ENCODE data around the gene RALA.
A peak's percentile ranks its signal among the peaks of the same experiment; 100 is the strongest.

Gene RALA

DNA sequence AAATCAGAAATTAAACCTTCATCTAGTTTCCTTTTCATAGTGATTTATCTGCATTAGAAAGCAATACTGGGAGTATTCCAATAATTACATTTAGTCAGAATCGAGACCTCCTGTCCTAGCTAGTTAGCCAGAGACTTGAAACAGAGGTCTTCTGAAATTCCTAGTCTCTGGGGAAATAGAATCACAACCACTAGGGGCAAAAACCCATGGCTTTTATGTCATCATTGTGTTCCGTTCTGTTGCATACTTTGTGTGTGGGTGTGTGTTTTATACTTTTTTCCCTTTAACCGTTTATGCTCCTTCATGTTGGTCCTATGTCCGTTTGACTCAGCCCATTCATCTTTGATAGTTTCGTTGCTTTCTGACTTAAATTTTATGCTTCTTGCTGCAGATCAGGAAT is 79.8 kb downstream of the RALA start:
- H3F3A ChIP-seq (ENCODE audit: insufficient read depth, low read length) = no peaks in the 10 kb centered on the region
- H3K9me3 ChIP-seq (ENCODE audit: low read length) = no peaks in the 10 kb centered on the region
- no peak overlapping the region for H3K27ac ChIP-seq (ENCODE audit: low read depth, low read length, poor library complexity, severe bottlenecking)
- H3K4me3 ChIP-seq (ENCODE audit: low read depth, low read length, poor library complexity, severe bottlenecking) = no peak overlapping the region
- H2AFZ ChIP-seq (ENCODE audit: low read length) = no peak overlapping the region
- no peak overlapping the region for H3K4me2 ChIP-seq (ENCODE audit: low read length)
- no peaks in the 10 kb centered on the region for H3K79me2 ChIP-seq (ENCODE audit: insufficient read depth, low read length)
- no peak overlapping the region for H3K9ac ChIP-seq (ENCODE audit: low read length)
- H3K27me3 ChIP-seq (ENCODE audit: insufficient read depth, low read length) = no peaks in the 10 kb centered on the region
- peaks cover 16% of the 10 kb centered on the region; the same call in 1 of the 2 replicates for H3K36me3 ChIP-seq (ENCODE audit: insufficient read depth, low read length)
- no peaks in the 10 kb centered on the region for H4K20me1 ChIP-seq (ENCODE audit: insufficient read depth, low read length)
- TF ChIP-seq, protein P1, sequence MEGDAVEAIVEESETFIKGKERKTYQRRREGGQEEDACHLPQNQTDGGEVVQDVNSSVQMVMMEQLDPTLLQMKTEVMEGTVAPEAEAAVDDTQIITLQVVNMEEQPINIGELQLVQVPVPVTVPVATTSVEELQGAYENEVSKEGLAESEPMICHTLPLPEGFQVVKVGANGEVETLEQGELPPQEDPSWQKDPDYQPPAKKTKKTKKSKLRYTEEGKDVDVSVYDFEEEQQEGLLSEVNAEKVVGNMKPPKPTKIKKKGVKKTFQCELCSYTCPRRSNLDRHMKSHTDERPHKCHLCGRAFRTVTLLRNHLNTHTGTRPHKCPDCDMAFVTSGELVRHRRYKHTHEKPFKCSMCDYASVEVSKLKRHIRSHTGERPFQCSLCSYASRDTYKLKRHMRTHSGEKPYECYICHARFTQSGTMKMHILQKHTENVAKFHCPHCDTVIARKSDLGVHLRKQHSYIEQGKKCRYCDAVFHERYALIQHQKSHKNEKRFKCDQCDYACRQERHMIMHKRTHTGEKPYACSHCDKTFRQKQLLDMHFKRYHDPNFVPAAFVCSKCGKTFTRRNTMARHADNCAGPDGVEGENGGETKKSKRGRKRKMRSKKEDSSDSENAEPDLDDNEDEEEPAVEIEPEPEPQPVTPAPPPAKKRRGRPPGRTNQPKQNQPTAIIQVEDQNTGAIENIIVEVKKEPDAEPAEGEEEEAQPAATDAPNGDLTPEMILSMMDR (IDR thresholded peaks at IDR 0.05; ENCODE audit: low read length) = peak; percentile 12; the same call in 1 of the 2 replicates
- TF ChIP-seq EZH2 (IDR thresholded peaks at IDR 0.05; ENCODE audit: borderline replicate concordance, low read length) = no peak
- no peaks in the 10 kb centered on the region for H3K9me2 ChIP-seq (ENCODE audit: low read depth, low read length)
- H3K4me1 ChIP-seq (ENCODE audit: insufficient read depth, low read length, severe bottlenecking) = no peaks in the 10 kb centered on the region

DNA sequence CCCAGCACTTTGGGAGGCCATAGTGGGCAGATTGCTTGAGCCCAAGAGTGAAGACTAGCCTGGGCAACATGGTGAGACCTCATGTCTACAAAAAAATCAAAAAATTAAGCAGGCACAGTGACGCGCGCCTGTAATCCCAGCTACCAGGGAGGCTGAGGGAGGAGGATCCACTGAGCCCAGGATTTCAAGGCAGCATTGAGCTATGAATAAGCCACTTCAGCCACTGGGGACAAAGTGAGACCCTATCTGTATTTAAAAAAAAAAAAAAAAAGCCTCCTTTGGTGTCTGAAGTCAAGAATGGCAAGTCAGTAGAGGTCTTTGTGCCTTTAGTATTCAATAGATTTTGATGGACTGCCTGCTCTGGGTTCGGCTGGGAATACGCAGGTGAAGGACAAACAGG is 85.7 kb downstream of the RALA start:
- no peaks in the 10 kb centered on the region for H3F3A ChIP-seq (ENCODE audit: insufficient read depth, low read length)
- no peaks in the 10 kb centered on the region; the same call in 1 of the 2 replicates for H3K36me3 ChIP-seq (ENCODE audit: insufficient read depth, low read length)
- H2AFZ ChIP-seq (ENCODE audit: low read length) = no peak overlapping the region
- H3K4me2 ChIP-seq (ENCODE audit: low read length) = no peak overlapping the region
- TF ChIP-seq, protein P1 (IDR thresholded peaks at IDR 0.05; ENCODE audit: low read length) = no peak
- TF ChIP-seq EZH2 (IDR thresholded peaks at IDR 0.05; ENCODE audit: borderline replicate concordance, low read length) = no peak
- no peaks in the 10 kb centered on the region for H3K79me2 ChIP-seq (ENCODE audit: insufficient read depth, low read length)
- no peaks in the 10 kb centered on the region for H3K4me1 ChIP-seq (ENCODE audit: insufficient read depth, low read length, severe bottlenecking)
- H3K9ac ChIP-seq (ENCODE audit: low read length) = no peak overlapping the region
- no peaks in the 10 kb centered on the region for H3K27me3 ChIP-seq (ENCODE audit: insufficient read depth, low read length)
- no peaks in the 10 kb centered on the region for H3K9me2 ChIP-seq (ENCODE audit: low read depth, low read length)
- no peak overlapping the region for H3K27ac ChIP-seq (ENCODE audit: low read depth, low read length, poor library complexity, severe bottlenecking)
- H3K9me3 ChIP-seq (ENCODE audit: low read length) = peaks cover 5% of the 10 kb centered on the region; the same call in 1 of the 2 replicates
- no peaks in the 10 kb centered on the region for H4K20me1 ChIP-seq (ENCODE audit: insufficient read depth, low read length)
- no peak overlapping the region for H3K4me3 ChIP-seq (ENCODE audit: low read depth, low read length, poor library complexity, severe bottlenecking)

DNA sequence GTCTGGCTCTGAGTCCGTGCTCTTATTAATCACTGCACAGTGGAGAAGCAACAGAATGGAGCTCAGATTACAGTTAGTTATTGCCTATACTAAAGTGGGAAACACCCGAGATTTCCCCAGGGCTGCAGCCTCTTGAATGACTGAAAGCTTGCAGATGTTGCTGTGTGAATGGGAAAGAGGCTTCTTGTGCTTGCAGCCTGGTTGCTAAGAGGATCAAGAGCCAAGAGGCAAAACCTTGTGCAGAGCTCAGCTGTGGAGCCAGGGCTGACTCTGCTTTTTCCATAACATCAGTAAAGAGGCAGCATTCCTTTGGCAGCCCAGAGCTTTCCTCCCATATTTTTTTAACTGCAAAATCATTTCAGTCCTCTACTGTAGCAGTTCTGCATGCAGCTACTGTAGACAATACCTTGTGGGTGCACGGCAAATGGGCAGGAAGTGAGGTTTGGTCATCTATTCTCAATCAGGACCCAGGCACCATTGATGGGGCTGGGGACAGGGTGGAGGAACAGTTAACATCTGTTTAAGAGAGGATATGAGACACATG is 86.5 kb downstream of the RALA start:
- Histone ChIP-seq H3K4me1 (ENCODE audit: insufficient read depth, low read length, severe bottlenecking) (no peaks in the 10 kb centered on the region), H3K4me3 (ENCODE audit: low read depth, low read length, poor library complexity, severe bottlenecking) (no peak overlapping the region), H3K27ac (ENCODE audit: low read depth, low read length, poor library complexity, severe bottlenecking) (no peak overlapping the region), H4K20me1 (ENCODE audit: insufficient read depth, low read length) (no peaks in the 10 kb centered on the region), H3K36me3 (ENCODE audit: insufficient read depth, low read length) (no peaks in the 10 kb centered on the region; the same call in 1 of the 2 replicates), H3F3A (ENCODE audit: insufficient read depth, low read length) (no peaks in the 10 kb centered on the region), H3K27me3 (ENCODE audit: insufficient read depth, low read length) (no peaks in the 10 kb centered on the region), H3K9me2 (ENCODE audit: low read depth, low read length) (no peaks in the 10 kb centered on the region), H3K9me3 (ENCODE audit: low read length) (peaks cover 13% of the 10 kb centered on the region), H3K9ac (ENCODE audit: low read length) (no peak overlapping the region), H3K79me2 (ENCODE audit: insufficient read depth, low read length) (no peaks in the 10 kb centered on the region), H3K4me2 (ENCODE audit: low read length) (no peak overlapping the region), H2AFZ (ENCODE audit: low read length) (no peak overlapping the region)
- TF ChIP-seq, protein P1 (IDR thresholded peaks at IDR 0.05; ENCODE audit: low read length) = no peak
- TF ChIP-seq EZH2 (IDR thresholded peaks at IDR 0.05; ENCODE audit: borderline replicate concordance, low read length) = no peak
